ENCODE results near the gene VHLL.

VHLL gene

DNA sequence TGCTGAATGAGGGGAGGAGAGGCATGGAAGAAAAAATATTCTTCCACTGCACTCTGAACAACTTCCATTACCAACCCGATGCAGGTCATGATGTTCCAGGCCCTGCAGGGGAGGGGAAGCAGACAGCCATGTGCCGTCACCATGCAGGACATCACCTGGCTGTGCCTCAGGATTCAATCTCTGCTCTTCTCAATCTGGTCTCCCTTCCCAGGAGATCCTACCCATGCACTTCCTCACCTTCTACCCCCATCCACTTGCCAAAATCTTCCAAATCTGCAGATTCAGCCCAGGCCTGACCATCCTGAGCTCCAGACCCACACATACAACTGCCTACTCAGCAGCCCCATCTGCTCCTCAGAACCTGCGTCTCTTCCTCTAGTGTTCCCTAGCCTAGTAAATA lies 45.5 kb downstream of the VHLL start:
- DNase-seq, result no peak

DNA sequence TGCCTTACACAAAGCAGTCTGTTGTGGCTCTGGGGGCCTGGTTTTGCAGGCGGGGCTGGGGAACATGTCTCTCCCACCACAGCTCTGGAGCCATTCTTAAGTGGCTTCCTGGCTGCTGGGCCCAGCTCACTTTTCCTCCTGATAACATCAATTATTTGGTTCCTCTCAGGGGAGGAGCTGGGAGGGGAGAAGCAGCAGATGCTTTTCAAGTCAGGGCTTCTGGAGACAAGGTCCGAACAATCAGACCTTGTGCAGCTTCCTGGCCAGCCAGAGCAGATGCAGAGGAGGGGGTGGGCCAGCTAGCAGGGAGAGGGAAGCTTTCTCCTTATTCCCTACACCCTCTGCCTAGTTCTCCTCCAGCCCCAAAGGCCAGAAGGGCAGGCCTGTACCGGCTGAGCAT lies 47.6 kb downstream of the VHLL start:
- DNase-seq, result no peak

DNA sequence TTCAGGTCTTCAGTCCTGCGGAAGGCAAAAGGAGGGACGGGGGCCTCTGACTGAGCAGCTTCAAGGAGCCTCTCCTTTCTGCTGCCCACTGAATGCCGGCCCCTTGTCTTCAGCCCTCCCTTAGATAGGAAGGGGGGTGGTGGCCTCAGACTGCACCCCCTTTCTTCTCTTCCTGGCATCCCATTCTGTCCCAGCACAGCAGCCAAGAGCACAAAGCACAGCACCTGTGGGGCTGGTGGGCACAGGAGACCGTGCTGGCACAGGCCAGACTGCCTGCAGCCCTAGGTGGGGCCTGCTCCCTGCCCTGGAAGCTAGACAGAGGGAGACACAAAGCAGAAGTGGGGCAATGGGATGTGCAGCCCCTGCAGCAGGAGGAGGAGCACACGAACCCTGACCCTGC lies 49.5 kb downstream of the VHLL start:
- DNase-seq, result no peak

Data from cerebellar nuclear complex (tissue), 1 donor.